ENCODE measurements around the gene LDLRAD4.

DNA sequence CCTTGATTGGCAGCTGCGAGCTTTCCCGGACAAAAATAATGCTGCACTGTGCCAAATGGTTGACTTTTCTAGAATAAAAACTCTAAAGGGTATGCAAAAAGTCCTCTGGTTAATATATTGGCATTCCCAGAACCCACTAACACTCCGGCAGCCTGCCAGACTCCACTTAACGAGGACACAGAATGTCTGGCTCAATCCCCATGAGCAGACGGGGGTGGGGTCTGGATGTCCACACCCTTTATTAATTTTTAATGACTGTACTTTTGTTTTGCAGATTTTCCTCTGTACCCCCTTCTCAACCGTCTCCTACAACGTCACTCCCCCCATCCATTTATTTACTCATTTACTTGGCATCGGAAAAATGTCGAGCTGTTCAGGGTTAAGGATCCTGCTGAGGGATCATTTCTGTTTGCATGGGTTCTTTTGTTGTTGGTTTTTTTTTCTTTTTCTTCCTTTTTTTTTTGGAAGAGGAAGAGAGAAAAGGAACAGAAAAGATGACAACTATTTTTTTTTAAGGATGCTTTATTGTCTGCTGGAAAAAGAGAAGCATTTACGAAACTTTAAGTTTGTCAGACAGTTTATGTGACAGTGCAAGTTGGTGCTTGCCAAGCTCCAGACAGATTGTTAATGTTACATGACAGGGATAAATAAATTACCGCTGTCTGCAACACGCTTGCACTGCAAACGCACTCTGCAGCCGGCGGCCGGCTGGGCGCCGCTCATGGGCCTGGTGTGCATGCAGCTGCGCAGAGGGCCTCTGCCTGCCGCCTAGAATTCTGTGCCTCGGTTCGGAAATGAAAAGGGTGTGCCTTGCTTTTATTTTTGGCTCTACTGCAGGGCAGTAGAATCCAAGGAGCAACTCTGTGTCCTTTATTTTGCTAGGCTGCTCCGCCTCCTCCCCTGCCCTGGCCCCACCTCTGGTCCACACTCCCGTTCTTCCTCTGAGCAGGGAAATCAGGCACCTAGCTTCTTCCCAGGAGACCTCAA is 3.6 kb downstream of the LDLRAD4 start:
- TF ChIP-seq, protein P1, sequence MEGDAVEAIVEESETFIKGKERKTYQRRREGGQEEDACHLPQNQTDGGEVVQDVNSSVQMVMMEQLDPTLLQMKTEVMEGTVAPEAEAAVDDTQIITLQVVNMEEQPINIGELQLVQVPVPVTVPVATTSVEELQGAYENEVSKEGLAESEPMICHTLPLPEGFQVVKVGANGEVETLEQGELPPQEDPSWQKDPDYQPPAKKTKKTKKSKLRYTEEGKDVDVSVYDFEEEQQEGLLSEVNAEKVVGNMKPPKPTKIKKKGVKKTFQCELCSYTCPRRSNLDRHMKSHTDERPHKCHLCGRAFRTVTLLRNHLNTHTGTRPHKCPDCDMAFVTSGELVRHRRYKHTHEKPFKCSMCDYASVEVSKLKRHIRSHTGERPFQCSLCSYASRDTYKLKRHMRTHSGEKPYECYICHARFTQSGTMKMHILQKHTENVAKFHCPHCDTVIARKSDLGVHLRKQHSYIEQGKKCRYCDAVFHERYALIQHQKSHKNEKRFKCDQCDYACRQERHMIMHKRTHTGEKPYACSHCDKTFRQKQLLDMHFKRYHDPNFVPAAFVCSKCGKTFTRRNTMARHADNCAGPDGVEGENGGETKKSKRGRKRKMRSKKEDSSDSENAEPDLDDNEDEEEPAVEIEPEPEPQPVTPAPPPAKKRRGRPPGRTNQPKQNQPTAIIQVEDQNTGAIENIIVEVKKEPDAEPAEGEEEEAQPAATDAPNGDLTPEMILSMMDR (IDR thresholded peaks at IDR 0.05): no peak
- TF ChIP-seq POLR2A (IDR thresholded peaks at IDR 0.05): no peak

All from lower leg skin (tissue), 3 donors.